GM12878 (cell line): Measurements from ENCODE around the gene VMP1. TPM values are rescaled to one million over a fixed set of nuclear protein-coding genes. Genes with fewer than 3 reads are reported as not detected.
A peak's percentile ranks its signal among the peaks of the same experiment; 100 is the strongest.

Experiments
- BACH1 ChIP-seq: fragments of 450-650 bp; IDR thresholded peaks from 2 replicates; pipeline ENCODE4 v1.6.1; 2017; ENCODE audit warnings: mild to moderate bottlenecking, borderline replicate concordance
- GABPA ChIP-seq: IDR thresholded peaks from 2 replicates; pipeline ENCODE4 v1.6.1; 2014; ENCODE audit warnings: antibody characterized with exemption, low read depth, mild to moderate bottlenecking, inconsistent platforms
- IRF4 ChIP-seq: IDR thresholded peaks from 2 replicates; pipeline ENCODE4 v1.6.1; 2011; ENCODE audit warnings: low read depth, low read length
- MEF2B ChIP-seq: fragments of 450-650 bp; IDR thresholded peaks from 2 replicates; pipeline ENCODE4 v1.6.1; 2018; ENCODE audit warnings: mild to moderate bottlenecking, moderate library complexity; ENCODE audit not compliant: partially characterized antibody, poor library complexity, severe bottlenecking
- MTA3 ChIP-seq: IDR thresholded peaks from 2 replicates; pipeline ENCODE4 v1.6.1; 2012; ENCODE audit warnings: low read length, inconsistent platforms, borderline replicate concordance
- PAX5 ChIP-seq: IDR thresholded peaks from 2 replicates; pipeline ENCODE4 v1.6.1; 2011; ENCODE audit warnings: low read depth, low read length, borderline replicate concordance
- POLR2A ChIP-seq: IDR thresholded peaks from 2 replicates; pipeline ENCODE4 v1.6.1; 2011; ENCODE audit warnings: low read depth, mild to moderate bottlenecking, low read length
- RB1 ChIP-seq: fragments of 450-650 bp; formaldehyde crosslinking; IDR thresholded peaks from 2 replicates; pipeline ENCODE4 v1.6.1; 2017; ENCODE audit warnings: mild to moderate bottlenecking, borderline replicate concordance
- SMARCA5 ChIP-seq: fragments of 450-650 bp; IDR thresholded peaks from 2 replicates; pipeline ENCODE4 v1.6.1; 2017; ENCODE audit warnings: mild to moderate bottlenecking
- TCF12 ChIP-seq: IDR thresholded peaks from 2 replicates; pipeline ENCODE4 v1.6.1; 2011; ENCODE audit warnings: low read depth, mild to moderate bottlenecking, low read length
- YY1 ChIP-seq: IDR thresholded peaks from 2 replicates; pipeline ENCODE4 v1.6.1; 2011; ENCODE audit warnings: low read depth, mild to moderate bottlenecking, low read length
- polyA plus RNA-seq, 11 experiments: library from polyadenylated mRNA; depleted of rRNA in 4 of 11; unstranded in 6 of 11; stranded (reverse) in 5 of 11; fragments of >200 nt; fragmentation: Nextera tagmentation in 4 of 11; fragmentation: Illumina TruSeq in 1 of 11; extraction: Ambion mirVana in 4 of 11; extraction: Trizol in 1 of 11; gene quantifications; 1 replicate in 1 of 11; 2 replicates in 10 of 11; pipeline versions ENCODE4 v1.2.1 to v1.2.3, GENCODE V29; 2011 to 2016; ENCODE audit warnings: inconsistent platforms in 2 of 11, missing spikeins in 2 of 11, low read depth in 1 of 11
- total RNA-seq, 4 experiments: library from RNA; depleted of rRNA in 3 of 4; stranded (reverse); fragments of >200 nt in 3 of 4; fragmentation: Illumina TruSeq in 1 of 4; extraction: Trizol in 1 of 4; gene quantifications; 2 replicates each; pipeline versions ENCODE4 v1.2.1 to v1.2.3, GENCODE V29; 2013 to 2021
- TF ChIP-seq, protein P1 (sequence below): fragments of 450-650 bp; IDR thresholded peaks from 2 replicates; pipeline ENCODE4 v1.6.1; 2018; ENCODE audit warnings: mild to moderate bottlenecking, low read depth, moderate library complexity; ENCODE audit not compliant: partially characterized antibody
- TF ChIP-seq, protein P2 (sequence below): fragments of 450-650 bp; IDR thresholded peaks from 2 replicates; pipeline ENCODE4 v1.6.1; 2017; ENCODE audit warnings: mild to moderate bottlenecking, moderate library complexity
- TF ChIP-seq, protein P3 (sequence below): IDR thresholded peaks from 2 replicates; pipeline ENCODE4 v1.6.1; 2011; ENCODE audit warnings: low read depth, mild to moderate bottlenecking, low read length, moderate library complexity, borderline replicate concordance; ENCODE audit errors: extremely low read depth
- TF ChIP-seq, protein P4 (sequence below): fragments of 450-650 bp; IDR thresholded peaks from 2 replicates; pipeline ENCODE4 v1.6.1; 2017; ENCODE audit warnings: mild to moderate bottlenecking, low read depth, inconsistent platforms; ENCODE audit not compliant: poor library complexity, severe bottlenecking
- TF ChIP-seq, protein P5 (sequence below): fragments of 450-650 bp; formaldehyde crosslinking; IDR thresholded peaks from 2 replicates; pipeline ENCODE4 v1.4.0; 2020; ENCODE audit warnings: mild to moderate bottlenecking, moderate library complexity

VMP1 gene
- total and polyA plus RNA-seq, 10 of the 15 experiments (the other 5 are each of a cell fraction or from before 2014, with no cell fraction given), result 88.4 to 199 (median 132) TPM

DNA sequence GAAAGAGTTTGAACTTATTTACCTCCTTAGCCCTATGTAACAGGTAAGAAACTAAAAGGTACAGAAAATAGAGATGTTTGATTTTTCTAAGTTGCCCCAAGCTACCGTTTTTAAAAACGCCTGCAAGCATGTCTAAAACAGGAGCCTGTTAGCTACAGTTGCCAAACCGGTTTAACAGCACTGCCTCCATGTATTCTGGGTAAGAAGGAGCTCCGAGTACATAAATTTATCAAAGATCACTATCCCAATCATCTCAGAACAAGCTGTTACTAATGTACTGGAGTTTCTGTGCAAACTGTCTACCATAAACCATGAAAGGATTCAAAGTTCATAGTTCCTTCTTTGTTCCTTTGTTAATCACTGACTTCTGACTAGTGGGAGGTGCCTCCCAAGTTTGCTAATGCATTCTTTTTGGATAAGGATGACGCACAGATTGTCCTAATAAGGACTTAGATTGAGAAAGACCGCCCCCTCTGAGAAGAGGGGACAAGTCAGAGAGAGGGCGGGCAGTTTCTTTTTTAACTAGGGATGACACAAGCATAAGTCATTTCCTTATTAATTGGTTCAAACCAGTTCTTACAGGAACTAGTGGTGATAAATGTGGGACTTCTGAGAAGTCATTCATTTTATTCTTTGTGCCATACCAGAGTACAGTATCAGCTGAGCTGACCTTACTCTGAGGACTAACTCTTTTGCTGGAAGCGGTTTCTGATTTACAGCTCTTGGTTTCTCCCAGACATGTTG lies 130.0 kb downstream of the VMP1 start (continued):
- no peak for TF ChIP-seq IRF4
- TF ChIP-seq MTA3, result 0 out of 2 replicates have a peak, but pooled peaks have one; percentile 38
- TF ChIP-seq TCF12, result peak; percentile 77; the same call in 1 of the 2 replicates
- TF ChIP-seq, protein P1, sequence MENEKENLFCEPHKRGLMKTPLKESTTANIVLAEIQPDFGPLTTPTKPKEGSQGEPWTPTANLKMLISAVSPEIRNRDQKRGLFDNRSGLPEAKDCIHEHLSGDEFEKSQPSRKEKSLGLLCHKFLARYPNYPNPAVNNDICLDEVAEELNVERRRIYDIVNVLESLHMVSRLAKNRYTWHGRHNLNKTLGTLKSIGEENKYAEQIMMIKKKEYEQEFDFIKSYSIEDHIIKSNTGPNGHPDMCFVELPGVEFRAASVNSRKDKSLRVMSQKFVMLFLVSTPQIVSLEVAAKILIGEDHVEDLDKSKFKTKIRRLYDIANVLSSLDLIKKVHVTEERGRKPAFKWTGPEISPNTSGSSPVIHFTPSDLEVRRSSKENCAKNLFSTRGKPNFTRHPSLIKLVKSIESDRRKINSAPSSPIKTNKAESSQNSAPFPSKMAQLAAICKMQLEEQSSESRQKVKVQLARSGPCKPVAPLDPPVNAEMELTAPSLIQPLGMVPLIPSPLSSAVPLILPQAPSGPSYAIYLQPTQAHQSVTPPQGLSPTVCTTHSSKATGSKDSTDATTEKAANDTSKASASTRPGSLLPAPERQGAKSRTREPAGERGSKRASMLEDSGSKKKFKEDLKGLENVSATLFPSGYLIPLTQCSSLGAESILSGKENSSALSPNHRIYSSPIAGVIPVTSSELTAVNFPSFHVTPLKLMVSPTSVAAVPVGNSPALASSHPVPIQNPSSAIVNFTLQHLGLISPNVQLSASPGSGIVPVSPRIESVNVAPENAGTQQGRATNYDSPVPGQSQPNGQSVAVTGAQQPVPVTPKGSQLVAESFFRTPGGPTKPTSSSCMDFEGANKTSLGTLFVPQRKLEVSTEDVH, result no peak
- peak; percentile 83; the same call in 1 of the 2 replicates for TF ChIP-seq BACH1
- peak; percentile 54; the same call in 1 of the 2 replicates for TF ChIP-seq GABPA
- TF ChIP-seq, protein P2, sequence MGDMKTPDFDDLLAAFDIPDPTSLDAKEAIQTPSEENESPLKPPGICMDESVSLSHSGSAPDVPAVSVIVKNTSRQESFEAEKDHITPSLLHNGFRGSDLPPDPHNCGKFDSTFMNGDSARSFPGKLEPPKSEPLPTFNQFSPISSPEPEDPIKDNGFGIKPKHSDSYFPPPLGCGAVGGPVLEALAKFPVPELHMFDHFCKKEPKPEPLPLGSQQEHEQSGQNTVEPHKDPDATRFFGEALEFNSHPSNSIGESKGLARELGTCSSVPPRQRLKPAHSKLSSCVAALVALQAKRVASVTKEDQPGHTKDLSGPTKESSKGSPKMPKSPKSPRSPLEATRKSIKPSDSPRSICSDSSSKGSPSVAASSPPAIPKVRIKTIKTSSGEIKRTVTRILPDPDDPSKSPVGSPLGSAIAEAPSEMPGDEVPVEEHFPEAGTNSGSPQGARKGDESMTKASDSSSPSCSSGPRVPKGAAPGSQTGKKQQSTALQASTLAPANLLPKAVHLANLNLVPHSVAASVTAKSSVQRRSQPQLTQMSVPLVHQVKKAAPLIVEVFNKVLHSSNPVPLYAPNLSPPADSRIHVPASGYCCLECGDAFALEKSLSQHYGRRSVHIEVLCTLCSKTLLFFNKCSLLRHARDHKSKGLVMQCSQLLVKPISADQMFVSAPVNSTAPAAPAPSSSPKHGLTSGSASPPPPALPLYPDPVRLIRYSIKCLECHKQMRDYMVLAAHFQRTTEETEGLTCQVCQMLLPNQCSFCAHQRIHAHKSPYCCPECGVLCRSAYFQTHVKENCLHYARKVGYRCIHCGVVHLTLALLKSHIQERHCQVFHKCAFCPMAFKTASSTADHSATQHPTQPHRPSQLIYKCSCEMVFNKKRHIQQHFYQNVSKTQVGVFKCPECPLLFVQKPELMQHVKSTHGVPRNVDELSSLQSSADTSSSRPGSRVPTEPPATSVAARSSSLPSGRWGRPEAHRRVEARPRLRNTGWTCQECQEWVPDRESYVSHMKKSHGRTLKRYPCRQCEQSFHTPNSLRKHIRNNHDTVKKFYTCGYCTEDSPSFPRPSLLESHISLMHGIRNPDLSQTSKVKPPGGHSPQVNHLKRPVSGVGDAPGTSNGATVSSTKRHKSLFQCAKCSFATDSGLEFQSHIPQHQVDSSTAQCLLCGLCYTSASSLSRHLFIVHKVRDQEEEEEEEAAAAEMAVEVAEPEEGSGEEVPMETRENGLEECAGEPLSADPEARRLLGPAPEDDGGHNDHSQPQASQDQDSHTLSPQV, result peak; percentile 93
- TF ChIP-seq, protein P3, sequence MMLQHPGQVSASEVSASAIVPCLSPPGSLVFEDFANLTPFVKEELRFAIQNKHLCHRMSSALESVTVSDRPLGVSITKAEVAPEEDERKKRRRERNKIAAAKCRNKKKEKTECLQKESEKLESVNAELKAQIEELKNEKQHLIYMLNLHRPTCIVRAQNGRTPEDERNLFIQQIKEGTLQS, result no peak
- TF ChIP-seq, protein P4, sequence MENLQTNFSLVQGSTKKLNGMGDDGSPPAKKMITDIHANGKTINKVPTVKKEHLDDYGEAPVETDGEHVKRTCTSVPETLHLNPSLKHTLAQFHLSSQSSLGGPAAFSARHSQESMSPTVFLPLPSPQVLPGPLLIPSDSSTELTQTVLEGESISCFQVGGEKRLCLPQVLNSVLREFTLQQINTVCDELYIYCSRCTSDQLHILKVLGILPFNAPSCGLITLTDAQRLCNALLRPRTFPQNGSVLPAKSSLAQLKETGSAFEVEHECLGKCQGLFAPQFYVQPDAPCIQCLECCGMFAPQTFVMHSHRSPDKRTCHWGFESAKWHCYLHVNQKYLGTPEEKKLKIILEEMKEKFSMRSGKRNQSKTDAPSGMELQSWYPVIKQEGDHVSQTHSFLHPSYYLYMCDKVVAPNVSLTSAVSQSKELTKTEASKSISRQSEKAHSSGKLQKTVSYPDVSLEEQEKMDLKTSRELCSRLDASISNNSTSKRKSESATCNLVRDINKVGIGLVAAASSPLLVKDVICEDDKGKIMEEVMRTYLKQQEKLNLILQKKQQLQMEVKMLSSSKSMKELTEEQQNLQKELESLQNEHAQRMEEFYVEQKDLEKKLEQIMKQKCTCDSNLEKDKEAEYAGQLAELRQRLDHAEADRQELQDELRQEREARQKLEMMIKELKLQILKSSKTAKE, result no peak
- TF ChIP-seq PAX5, result 0 out of 2 replicates have a peak, but pooled peaks have one; percentile 15
- peak; percentile 94 for TF ChIP-seq POLR2A
- TF ChIP-seq RB1, result peak; percentile 32
- peak; percentile 12; the same call in 1 of the 2 replicates for TF ChIP-seq YY1
- TF ChIP-seq SMARCA5, result peak; percentile 87
- TF ChIP-seq MEF2B, result peak; percentile 79
- TF ChIP-seq, protein P5, sequence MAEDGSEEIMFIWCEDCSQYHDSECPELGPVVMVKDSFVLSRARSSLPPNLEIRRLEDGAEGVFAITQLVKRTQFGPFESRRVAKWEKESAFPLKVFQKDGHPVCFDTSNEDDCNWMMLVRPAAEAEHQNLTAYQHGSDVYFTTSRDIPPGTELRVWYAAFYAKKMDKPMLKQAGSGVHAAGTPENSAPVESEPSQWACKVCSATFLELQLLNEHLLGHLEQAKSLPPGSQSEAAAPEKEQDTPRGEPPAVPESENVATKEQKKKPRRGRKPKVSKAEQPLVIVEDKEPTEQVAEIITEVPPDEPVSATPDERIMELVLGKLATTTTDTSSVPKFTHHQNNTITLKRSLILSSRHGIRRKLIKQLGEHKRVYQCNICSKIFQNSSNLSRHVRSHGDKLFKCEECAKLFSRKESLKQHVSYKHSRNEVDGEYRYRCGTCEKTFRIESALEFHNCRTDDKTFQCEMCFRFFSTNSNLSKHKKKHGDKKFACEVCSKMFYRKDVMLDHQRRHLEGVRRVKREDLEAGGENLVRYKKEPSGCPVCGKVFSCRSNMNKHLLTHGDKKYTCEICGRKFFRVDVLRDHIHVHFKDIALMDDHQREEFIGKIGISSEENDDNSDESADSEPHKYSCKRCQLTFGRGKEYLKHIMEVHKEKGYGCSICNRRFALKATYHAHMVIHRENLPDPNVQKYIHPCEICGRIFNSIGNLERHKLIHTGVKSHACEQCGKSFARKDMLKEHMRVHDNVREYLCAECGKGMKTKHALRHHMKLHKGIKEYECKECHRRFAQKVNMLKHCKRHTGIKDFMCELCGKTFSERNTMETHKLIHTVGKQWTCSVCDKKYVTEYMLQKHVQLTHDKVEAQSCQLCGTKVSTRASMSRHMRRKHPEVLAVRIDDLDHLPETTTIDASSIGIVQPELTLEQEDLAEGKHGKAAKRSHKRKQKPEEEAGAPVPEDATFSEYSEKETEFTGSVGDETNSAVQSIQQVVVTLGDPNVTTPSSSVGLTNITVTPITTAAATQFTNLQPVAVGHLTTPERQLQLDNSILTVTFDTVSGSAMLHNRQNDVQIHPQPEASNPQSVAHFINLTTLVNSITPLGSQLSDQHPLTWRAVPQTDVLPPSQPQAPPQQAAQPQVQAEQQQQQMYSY (CRISPR knock-in tag), result no peak
